Epidermal melanocyte (primary cell): ENCODE data around the gene ASF1B.
A peak's percentile ranks its signal among the peaks of the same experiment; 100 is the strongest.
"Not testable (repeated sequence)": the region's sequence is repeated elsewhere in the genome, so short reads cannot be mapped to it uniquely, and the experiment has no call there.

Experiments used
- DNase-seq: peaks from one replicate; pipeline ENCODE4 v3.0.0; 2011; ENCODE audit warnings: low spot score; ENCODE audit not compliant: insufficient read length

ASF1B gene

GRCh38 chr19:14136509-14137281 is at the start of gene ASF1B:
ASF1B (minus strand) TSS chr19:14136589; CDS start chr19:14136456, 133 bp downstream.
- peak; percentile 97 for DNase-seq

DNA sequence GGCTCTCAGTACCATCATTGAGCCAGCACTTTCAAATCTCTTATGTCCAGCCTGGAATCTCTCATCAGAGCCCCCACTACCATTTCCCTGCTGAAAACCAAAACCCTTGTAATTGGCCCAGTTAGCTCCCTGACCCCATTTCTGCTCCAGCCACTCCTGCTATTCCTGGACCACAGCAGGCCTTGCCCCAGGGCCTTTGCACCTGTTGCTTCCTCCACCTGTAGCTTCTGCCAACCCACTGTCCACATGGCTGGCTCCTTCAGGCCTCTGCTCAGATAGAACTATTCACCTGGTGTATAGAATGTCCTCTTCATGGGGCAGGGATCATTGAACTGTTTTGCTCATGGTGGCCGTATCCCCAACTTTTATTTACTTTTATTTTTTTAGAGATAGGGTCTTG is 49.3 kb upstream of the ASF1B start:
- not testable (repeated sequence) for DNase-seq

- no peak for DNase-seq
These were observed 48.8 kb upstream of the ASF1B start for GRCh38 chr19:14185158-14185557.

DNA sequence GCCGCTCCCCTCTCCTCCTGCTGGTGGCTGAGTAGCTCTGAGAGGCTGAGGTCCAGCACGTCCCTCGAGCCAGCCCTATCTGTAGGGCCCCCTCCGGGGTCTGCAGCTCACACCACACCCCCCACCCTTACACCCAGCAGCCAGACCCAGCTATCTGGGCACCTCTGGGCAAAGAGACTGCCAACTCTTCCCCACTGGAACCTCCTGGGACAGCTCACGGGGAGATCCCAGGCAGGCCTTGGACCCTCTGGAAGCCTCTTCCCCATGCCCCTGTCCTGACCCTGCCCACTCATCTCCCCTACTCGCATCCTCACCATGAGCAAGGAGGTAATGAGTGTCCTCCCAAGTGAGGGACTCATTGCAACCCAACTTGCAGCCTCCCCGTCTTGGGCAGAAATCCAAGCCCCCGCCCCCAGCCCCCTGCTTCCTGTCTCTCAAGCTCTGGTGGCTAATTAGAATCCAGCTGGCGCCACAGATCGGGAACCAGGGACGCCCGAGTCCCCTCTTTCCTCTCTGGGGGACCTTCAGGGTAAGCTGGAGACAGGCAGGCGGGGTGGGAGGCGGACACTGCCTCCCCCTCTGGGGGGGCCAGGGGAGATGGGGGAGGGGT is 47.5 kb upstream of the ASF1B start:
- no peak for DNase-seq

GRCh38 chr19:14182476-14182875 is 46.1 kb upstream of the ASF1B start:
- no peak for DNase-seq

- no peak for DNase-seq
These were observed 45.5 kb upstream of the ASF1B start for GRCh38 chr19:14181906-14182305.

DNA sequence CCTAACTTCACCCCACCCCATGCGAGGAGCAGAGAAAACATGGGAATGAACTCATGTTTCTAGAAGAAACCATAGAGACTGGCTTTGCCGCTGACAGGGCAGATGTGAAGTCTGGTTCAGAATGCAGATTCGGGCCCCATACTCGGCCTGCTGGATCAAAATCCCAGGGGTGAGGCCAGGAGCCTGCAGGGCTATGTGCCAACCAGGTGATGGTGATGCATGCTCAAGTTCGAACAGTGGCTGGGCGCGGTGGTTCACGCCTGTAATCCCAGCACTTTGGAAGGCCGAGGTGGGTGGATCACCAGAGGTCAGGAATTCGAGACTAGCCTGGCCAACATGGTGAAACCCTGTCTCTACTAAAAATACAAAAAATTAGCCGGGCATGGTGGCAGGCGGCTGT is 44.8 kb upstream of the ASF1B start:
- not testable (repeated sequence) for DNase-seq

DNA sequence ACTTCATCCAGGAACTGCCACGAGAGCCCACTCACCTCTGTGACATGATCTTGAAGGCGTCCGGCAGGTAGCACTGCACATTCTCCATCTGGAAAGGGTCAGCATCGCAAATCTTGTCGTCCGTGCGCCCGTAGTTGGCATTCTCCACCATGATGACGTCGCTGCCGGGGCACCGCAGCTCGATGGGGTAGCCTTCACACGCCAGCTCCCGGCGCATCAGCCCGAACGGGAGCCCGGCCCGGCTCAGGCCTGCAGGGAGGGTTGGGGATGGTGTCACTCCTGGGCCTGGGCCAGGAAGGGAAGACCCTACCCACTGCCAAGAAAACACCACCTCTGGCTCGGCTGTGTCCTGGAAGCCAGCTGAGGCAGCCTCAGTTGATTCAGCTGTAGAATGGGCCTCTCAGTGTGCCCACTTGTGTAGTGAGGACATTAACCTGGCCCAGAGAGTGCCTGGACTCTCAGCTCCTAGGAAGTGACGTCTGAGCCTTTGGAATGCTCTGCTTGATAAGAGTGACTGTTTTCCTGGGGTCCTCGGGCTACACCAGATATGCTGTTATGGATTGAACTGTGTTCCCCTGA is 41.2 kb upstream of the ASF1B start:
- no peak for DNase-seq

DNA sequence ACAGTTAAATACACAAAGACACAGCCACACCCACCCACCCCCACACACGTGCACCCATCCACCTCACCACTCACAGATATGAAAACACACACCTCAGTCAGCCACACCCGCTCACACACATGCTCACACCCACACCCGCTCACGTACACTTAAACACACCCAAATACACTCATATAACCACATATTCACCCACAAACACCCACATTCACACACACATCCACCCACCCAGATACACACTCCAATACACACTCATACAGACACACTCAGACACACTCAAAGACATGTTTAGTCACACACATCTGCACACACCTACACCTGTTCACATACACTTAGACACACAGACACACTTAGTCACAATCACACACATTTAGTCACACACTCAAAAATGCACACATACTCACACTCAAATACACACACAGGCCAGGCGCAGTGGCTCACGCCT is 39.0 kb upstream of the ASF1B start:
- no peak for DNase-seq

DNA sequence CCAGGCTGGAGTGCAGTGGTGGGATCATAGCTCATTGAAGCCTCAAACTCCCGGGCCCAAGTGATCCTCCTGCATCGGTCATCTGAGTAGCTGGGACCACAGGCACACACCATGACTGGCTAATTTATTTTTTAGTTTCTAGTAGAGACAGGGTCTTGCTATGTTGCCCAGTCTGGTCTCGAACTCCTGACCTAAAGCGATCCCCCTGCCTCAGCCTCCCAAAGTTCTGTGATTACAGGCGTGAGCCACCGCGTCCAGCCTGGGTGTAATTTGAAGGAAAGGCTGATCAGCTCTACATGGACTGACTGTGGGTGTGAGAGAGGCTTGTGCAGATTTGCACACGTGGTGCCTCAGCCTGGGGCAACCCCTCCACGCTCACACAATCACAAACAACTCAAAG is 38.5 kb upstream of the ASF1B start:
- DNase-seq: no peak

GRCh38 chr19:14168993-14169392 is 32.6 kb upstream of the ASF1B start:
- no peak for DNase-seq

- DNase-seq: no peak
These were observed 32.0 kb upstream of the ASF1B start for GRCh38 chr19:14168259-14168972.

DNA sequence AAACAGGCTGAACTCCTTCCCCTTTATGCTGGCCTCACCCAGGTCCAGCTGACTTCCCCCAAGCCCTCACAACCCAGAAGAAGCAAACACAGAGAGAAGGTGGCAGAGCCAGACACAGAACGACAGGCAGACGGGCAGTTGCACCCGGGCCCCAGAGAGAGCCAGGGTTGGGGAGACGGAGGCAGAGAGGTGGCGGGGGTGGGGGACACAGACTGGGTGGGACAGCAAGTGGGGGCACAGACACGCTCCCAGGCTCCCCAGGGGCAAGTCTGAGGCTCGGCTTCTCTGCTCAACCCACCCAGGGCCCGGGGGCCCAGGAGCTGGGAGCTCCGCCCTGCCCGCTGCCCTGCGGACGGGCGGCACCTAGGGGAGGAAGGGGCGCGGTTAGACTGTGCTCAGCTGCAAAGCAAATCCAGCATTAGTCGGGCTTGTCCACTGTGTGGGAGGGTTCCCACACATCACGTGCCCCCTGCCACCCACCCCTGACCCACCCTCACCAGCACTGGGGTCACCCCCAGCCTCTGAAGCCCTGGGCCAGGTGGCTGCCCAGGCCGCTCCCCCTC is 31.3 kb upstream of the ASF1B start:
- no peak for DNase-seq

DNA sequence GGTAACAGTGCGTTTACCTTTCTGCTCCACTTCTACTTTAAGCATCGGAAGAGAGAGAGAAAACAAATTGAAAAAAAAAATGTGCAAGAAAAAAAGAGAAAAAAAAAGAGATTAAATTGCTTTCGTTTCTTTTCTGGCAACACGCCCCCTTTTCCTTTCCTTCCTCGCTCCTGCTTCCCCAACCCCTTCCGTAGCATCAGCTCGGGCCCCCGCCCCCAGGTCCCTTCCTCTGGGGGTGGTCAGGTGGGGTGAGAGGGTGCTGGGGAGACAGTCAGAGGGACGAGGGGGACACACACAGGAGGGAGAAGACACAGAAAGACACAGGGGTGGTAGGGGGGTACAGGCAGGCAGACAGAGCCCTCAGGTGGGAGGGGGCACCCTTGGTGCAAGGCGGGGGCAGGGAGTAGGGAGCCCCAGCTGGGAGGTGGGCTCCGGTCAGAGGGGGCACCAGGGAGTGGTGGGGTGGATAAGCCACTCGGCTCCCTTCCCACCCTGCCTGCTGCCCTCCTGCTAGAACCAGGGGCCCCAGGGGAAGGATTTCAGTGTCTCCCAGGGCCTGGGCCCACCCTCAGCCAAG is 30.7 kb upstream of the ASF1B start:
- DNase-seq: no peak

DNA sequence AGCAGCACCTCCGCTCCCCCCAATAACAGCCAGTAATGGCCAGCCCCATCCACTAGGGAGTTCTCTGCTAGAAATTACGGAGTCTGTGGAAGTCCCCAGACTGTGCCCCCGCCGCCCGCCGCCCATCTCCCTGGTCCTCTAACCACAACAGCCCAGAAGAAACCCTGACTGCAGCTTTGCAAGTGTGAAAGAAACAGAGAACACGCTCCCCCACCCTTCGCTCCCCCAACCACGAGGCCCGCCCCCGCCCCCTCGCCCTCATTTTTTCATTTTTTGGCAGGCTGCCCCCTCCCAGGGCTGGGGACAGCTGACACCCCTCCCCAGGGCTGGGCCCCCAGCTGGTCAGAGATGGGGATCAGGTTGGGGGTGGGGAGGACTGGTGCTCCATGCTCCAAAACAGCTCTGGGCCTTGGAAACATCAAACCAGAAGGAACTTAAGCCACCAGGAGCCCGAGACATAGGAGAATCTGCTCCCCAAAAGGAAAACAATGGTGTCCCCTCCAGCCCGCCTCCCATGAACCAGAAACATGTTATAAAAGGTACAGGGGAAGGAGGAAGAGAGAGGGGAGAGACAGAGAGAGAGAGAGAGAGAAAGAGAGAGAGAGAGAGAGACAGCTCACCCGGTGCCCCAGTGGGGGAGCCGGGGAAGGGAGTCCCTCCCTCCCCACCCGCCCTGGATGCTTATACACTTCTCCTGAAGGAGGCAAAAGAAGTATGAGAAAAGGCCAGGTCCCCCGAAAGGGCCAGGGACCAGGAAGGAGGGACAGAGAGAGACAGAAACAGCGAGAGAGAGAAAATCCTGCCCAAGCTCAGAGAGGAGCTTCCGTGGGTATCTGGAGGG is 29.8 kb upstream of the ASF1B start:
- DNase-seq: peak; percentile 14

- no peak for DNase-seq
These were observed 28.5 kb upstream of the ASF1B start for GRCh38 chr19:14164724-14165493.

DNA sequence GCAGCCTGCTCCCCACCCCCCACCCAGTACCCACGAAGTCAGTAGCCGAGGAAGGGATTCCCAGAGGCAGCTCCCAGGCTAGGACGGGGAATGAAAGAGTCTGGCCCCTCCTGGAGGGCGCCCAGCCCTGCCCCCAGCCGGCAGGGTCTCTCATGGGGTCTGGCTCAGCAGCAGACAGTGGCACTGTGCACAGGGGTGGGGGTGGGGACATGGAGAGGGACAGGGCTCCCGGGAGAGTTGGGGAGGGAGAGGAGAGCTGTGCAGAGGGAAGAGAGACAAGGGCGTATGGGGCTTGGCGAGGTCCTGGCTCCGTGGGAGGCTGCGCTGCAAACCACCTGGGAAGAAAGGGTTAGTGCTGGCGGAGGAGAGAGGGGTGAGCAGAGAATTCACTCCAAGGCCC is 27.7 kb upstream of the ASF1B start:
- DNase-seq: no peak

DNA sequence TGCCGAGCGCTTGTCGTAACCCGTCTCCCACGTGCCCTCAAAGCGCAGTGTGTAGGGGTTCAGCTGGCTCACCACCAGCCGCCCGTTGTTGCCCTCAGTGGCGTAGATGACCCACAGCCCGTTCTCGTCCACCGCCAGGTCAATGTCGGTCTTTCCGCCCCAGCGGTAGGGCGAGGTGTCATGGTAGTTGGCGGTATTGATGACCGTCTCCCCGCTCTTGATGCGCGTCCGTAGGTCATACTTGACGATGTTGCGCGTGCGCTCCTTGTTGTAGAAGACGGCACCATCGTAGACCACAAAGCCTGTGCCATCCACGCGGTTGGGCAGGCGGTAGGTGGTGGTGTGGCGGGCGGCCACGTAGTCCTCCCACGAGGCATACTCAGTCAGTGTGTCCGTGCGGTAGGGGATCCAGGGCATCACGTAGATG is 26.5 kb upstream of the ASF1B start:
- no peak for DNase-seq

GRCh38 chr19:14161305-14161704 is 24.9 kb upstream of the ASF1B start:
- DNase-seq: no peak
